Measurements from ENCODE around the gene EDIL3. TPM values are rescaled to one million over a fixed set of nuclear protein-coding genes. Genes with fewer than 3 reads are reported as not detected.

The EDIL3 gene
- total RNA-seq, 2 experiments from 2014 or later, result not detected

- Histone ChIP-seq H3K4me1 (ENCODE audit: insufficient read depth, low read length, poor library complexity, severe bottlenecking) (no peaks in the 10 kb centered on the region), H4K20me1 (ENCODE audit: insufficient read depth, low read length) (no peaks in the 10 kb centered on the region), H3K27ac (ENCODE audit: low read depth, low read length, poor library complexity, severe bottlenecking) (no peak overlapping the region), H3K36me3 (ENCODE audit: insufficient read depth, low read length) (no peaks in the 10 kb centered on the region), H3K4me2 (ENCODE audit: low read length) (no peak overlapping the region), H2AFZ (ENCODE audit: low read length) (no peak overlapping the region), H3K79me2 (ENCODE audit: insufficient read depth, low read depth, low read length) (no peaks in the 10 kb centered on the region), H3K9me3 (ENCODE audit: low read length) (no peaks in the 10 kb centered on the region), H3K9me2 (ENCODE audit: insufficient read depth, low read length) (no peaks in the 10 kb centered on the region), H3K4me3 (ENCODE audit: low read depth, low read length, poor library complexity, severe bottlenecking) (no peak overlapping the region)
- TF ChIP-seq CTCF (conservative IDR thresholded peaks at IDR 0.05; ENCODE audit: low read length) (no peak), EZH2phosphoT487 (IDR thresholded peaks at IDR 0.05; ENCODE audit: borderline replicate concordance, low read depth, low read length) (no peak)
- DNase-seq (ENCODE audit: low spot score), result no peak
- ChIA-PET CTCF (ENCODE audit: unreplicated experiment) (no interaction called here), POLR2A (no interaction called here)
- intact Hi-C loops (cut with micrococcal nuclease; ENCODE audit: unreplicated experiment), result no loop called here
- no TSS peak for BruUV-seq (replicated peaks)
Observed at GRCh38 chr5:84063041-84063440, 321.6 kb downstream of the EDIL3 start.

GRCh38 chr5:84059672-84060071 is 325.0 kb downstream of the EDIL3 start:
- no TSS peak for BruUV-seq (replicated peaks)
- H2AFZ ChIP-seq (ENCODE audit: low read length), result no peak overlapping the region
- intact Hi-C loops (cut with micrococcal nuclease; ENCODE audit: unreplicated experiment), result no loop called here
- no peaks in the 10 kb centered on the region for H3K4me1 ChIP-seq (ENCODE audit: insufficient read depth, low read length, poor library complexity, severe bottlenecking)
- no peak overlapping the region for H3K4me3 ChIP-seq (ENCODE audit: low read depth, low read length, poor library complexity, severe bottlenecking)
- H3K9me3 ChIP-seq (ENCODE audit: low read length), result no peaks in the 10 kb centered on the region
- no peak overlapping the region for H3K4me2 ChIP-seq (ENCODE audit: low read length)
- ChIA-PET POLR2A (no interaction called here), CTCF (ENCODE audit: unreplicated experiment) (no interaction called here)
- no peaks in the 10 kb centered on the region for H3K36me3 ChIP-seq (ENCODE audit: insufficient read depth, low read length)
- TF ChIP-seq EZH2phosphoT487 (IDR thresholded peaks at IDR 0.05; ENCODE audit: borderline replicate concordance, low read depth, low read length) (no peak), CTCF (conservative IDR thresholded peaks at IDR 0.05; ENCODE audit: low read length) (no peak)
- no peak for DNase-seq (ENCODE audit: low spot score)
- H4K20me1 ChIP-seq (ENCODE audit: insufficient read depth, low read length), result no peaks in the 10 kb centered on the region
- H3K9me2 ChIP-seq (ENCODE audit: insufficient read depth, low read length), result no peaks in the 10 kb centered on the region
- no peak overlapping the region for H3K27ac ChIP-seq (ENCODE audit: low read depth, low read length, poor library complexity, severe bottlenecking)
- no peaks in the 10 kb centered on the region for H3K79me2 ChIP-seq (ENCODE audit: insufficient read depth, low read depth, low read length)

- H3K4me1 ChIP-seq (ENCODE audit: insufficient read depth, low read length, poor library complexity, severe bottlenecking), result no peaks in the 10 kb centered on the region
- no peak overlapping the region for H3K4me2 ChIP-seq (ENCODE audit: low read length)
- intact Hi-C loops (cut with micrococcal nuclease; ENCODE audit: unreplicated experiment), result no loop called here
- BruUV-seq (replicated peaks), result no TSS peak
- H3K4me3 ChIP-seq (ENCODE audit: low read depth, low read length, poor library complexity, severe bottlenecking), result no peak overlapping the region
- H3K9me2 ChIP-seq (ENCODE audit: insufficient read depth, low read length), result no peaks in the 10 kb centered on the region
- H3K36me3 ChIP-seq (ENCODE audit: insufficient read depth, low read length), result no peaks in the 10 kb centered on the region
- H4K20me1 ChIP-seq (ENCODE audit: insufficient read depth, low read length), result no peaks in the 10 kb centered on the region
- POLR2A ChIA-PET, result no interaction called here
- TF ChIP-seq CTCF (conservative IDR thresholded peaks at IDR 0.05; ENCODE audit: low read length) (no peak), EZH2phosphoT487 (IDR thresholded peaks at IDR 0.05; ENCODE audit: borderline replicate concordance, low read depth, low read length) (no peak)
- CTCF ChIA-PET (ENCODE audit: unreplicated experiment), result no interaction called here
- no peak for DNase-seq (ENCODE audit: low spot score)
- no peak overlapping the region for H2AFZ ChIP-seq (ENCODE audit: low read length)
- H3K27ac ChIP-seq (ENCODE audit: low read depth, low read length, poor library complexity, severe bottlenecking), result no peak overlapping the region
- H3K79me2 ChIP-seq (ENCODE audit: insufficient read depth, low read depth, low read length), result no peaks in the 10 kb centered on the region
- no peaks in the 10 kb centered on the region for H3K9me3 ChIP-seq (ENCODE audit: low read length)
Observed at GRCh38 chr5:84058561-84058960, 326.1 kb downstream of the EDIL3 start.
